Measurements from ENCODE around the gene CCDC69. TPM values are rescaled to one million over a fixed set of nuclear protein-coding genes. Genes with fewer than 3 reads are reported as not detected.

Gene CCDC69
- total and polyA plus RNA-seq, 10 of the 15 experiments (the other 5 are each of a cell fraction or from before 2014, with no cell fraction given): 13.5 to 106 (median 70.1) TPM

GRCh38 chr5:151219789-151220188, 4.1 kb downstream of the CCDC69 start (continued):
- TF ChIP-seq CTCF (IDR thresholded peaks at IDR 0.05 in 2 of 3, conservative IDR thresholded peaks at IDR 0.05 in 1 of 3; ENCODE audit: control insufficient read depth in 2 of 3, extremely low read depth in 1 of 3, insufficient read depth in 1 of 3, low read depth in 3 of 3, low read length in 3 of 3): peak; percentile 36 to 63 (median 43)
- TF ChIP-seq SRF (IDR thresholded peaks at IDR 0.05; ENCODE audit: low read depth in 2 of 2, low read length in 2 of 2): no peak
- TF ChIP-seq NFIC (IDR thresholded peaks at IDR 0.05; ENCODE audit: low read depth, low read length): no peak

GRCh38 chr5:151219138-151219537, 4.8 kb downstream of the CCDC69 start:
- peaks cover 92% of the 10 kb centered on the region for H3K79me2 ChIP-seq (ENCODE audit: control insufficient read depth, insufficient read depth, low read length)

More at GRCh38 chr5:151219138-151219537, 4.8 kb downstream of the CCDC69 start:
- ATAC-seq (no peak), DNase-seq (ENCODE audit: low read depth, low spot score) (no peak), FAIRE-seq (no peak)
- H3K9ac ChIP-seq (ENCODE audit: control insufficient read depth, insufficient read depth, low read length): no peak overlapping the region
- no peak overlapping the region for H2AFZ ChIP-seq (ENCODE audit: control insufficient read depth, low read depth, low read length)
- no peaks in the 10 kb centered on the region for H4K20me1 ChIP-seq (ENCODE audit: control insufficient read depth, insufficient read depth)
- in situ Hi-C loops (cut with MboI): no loop called here
- TF ChIP-seq NFYA (IDR thresholded peaks at IDR 0.05; ENCODE audit: borderline replicate concordance, low read depth, low read length) (no peak), BACH1 (IDR thresholded peaks at IDR 0.05; ENCODE audit: borderline replicate concordance) (no peak), ASH2L (IDR thresholded peaks at IDR 0.05; ENCODE audit: borderline replicate concordance, low read depth) (no peak), SMAD5 (IDR thresholded peaks at IDR 0.05; ENCODE audit: low read depth) (0 out of 2 replicates have a peak, but pooled peaks have one; percentile 23)
- no peaks in the 10 kb centered on the region for H3K9me3 ChIP-seq (replicated peaks; ENCODE audit: control insufficient read depth, insufficient read depth, low read length)
- H3K4me2 ChIP-seq (ENCODE audit: control insufficient read depth, insufficient read depth): peak overlapping the region; percentile 24
- H3K36me3 ChIP-seq (ENCODE audit: control insufficient read depth in 2 of 2, insufficient read depth in 2 of 2, low read length in 1 of 2): peaks cover 2 to 7% of the 10 kb centered on the region in 2 experiments; a peak in 2 of 4 replicates
- CTCF ChIA-PET: interaction anchor here (0.5 to 17.0 kb wide), 10 partner anchors 10 to 229 kb away, joined by 3 to 293 read pairs (median 8); partner anchors contain the start of gene GM2A
- no peaks in the 10 kb centered on the region for H3K27me3 ChIP-seq (replicated peaks in 1 of 2; ENCODE audit: control insufficient read depth in 2 of 2, insufficient read depth in 2 of 2, low read length in 1 of 2)
- H3K4me3 ChIP-seq: no peak overlapping the region
- SMC1A ChIA-PET (ENCODE audit: uncharacterized antibody, unreplicated experiment): interaction anchor here (0.5 to 18.6 kb wide), 8 partner anchors 10 to 247 kb away, joined by 3 to 325 read pairs (median 10); partner anchors contain the start of gene GM2A
- H3K27ac ChIP-seq (ENCODE audit: control insufficient read depth, insufficient read depth): no peak overlapping the region
- no TSS peak for BruUV-seq (replicated peaks)
- peaks cover 44% of the 10 kb centered on the region for H3K4me1 ChIP-seq (ENCODE audit: control insufficient read depth, insufficient read depth, low read length)
- RAD21 ChIA-PET (ENCODE audit: unreplicated experiment): interaction anchor here (0.8 to 7.8 kb wide), 7 partner anchors 20 to 93 kb away, joined by 4 to 95 read pairs (median 4); partner anchors contain the start of gene GM2A
- 85% methylated on average over 9 of the region's 9 CpGs for WGBS (ENCODE audit: insufficient coverage, insufficient replicate concordance, low lambda C conversion rate, missing lambda C conversion rate)
- intact Hi-C loops (cut with micrococcal nuclease; ENCODE audit: unreplicated experiment): no loop called here
- POLR2A ChIA-PET: interaction anchor here (1.0 to 17.1 kb wide), 5 partner anchors 19 to 90 kb away, joined by 3 to 290 read pairs (median 3); partner anchors contain the start of gene GM2A

Measured in GM12878 (cell line).